ENCODE data around the gene PPP1R14C. TPM values are rescaled to one million over a fixed set of nuclear protein-coding genes. Genes with fewer than 3 reads are reported as not detected.

The PPP1R14C gene
- total RNA-seq, 2 donors from 2014 or later: 0.26 to 0.33 TPM

DNA sequence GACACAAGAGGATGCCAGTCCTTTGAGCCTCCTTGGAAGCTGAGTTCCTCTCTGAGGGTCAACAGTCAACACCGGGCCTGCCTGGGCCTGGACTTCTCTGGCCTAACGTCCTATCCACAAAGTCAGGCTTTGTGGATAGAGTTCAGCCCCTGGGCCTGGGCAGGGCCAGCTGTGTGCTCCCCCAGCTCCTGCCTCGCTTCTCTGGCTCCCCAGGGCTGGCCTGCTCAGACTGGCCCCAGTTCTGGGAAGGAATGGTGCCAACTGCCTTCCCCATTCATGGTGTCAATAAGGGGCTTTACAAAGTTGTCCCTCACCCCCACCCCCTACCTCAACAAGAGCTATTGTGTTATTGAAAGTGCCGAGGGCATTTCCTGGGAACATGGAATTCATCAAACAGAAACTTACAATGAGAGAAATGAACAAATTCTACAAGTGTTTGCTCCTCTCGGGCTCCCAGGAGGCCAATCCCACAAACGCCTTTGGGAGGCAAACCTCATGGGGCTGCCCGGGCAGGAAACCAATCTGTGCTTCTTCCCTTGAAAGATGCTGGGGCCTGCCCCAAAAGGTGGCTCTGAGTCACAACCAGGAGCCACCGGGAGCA is 26.5 kb upstream of the PPP1R14C start:
- no peak for ATAC-seq
- Histone ChIP-seq H3K36me3 (replicated peaks in 1 of 2; ENCODE audit: insufficient read depth in 1 of 2, low read depth in 2 of 2) (no peaks in the 10 kb centered on the region), H3K27ac (no peak overlapping the region), H3K27me3 (no peaks in the 10 kb centered on the region), H3K4me3 (no peak overlapping the region), H3K9me3 (no peaks in the 10 kb centered on the region), H3K4me1 (no peaks in the 10 kb centered on the region)
- WGBS, 2 donors: 79 to 85% methylated on average over 8 of the region's 8 CpGs
- intact Hi-C loops (cut with DNase I): no loop called here
- DNase-seq: no peak
- TF ChIP-seq, protein P1, sequence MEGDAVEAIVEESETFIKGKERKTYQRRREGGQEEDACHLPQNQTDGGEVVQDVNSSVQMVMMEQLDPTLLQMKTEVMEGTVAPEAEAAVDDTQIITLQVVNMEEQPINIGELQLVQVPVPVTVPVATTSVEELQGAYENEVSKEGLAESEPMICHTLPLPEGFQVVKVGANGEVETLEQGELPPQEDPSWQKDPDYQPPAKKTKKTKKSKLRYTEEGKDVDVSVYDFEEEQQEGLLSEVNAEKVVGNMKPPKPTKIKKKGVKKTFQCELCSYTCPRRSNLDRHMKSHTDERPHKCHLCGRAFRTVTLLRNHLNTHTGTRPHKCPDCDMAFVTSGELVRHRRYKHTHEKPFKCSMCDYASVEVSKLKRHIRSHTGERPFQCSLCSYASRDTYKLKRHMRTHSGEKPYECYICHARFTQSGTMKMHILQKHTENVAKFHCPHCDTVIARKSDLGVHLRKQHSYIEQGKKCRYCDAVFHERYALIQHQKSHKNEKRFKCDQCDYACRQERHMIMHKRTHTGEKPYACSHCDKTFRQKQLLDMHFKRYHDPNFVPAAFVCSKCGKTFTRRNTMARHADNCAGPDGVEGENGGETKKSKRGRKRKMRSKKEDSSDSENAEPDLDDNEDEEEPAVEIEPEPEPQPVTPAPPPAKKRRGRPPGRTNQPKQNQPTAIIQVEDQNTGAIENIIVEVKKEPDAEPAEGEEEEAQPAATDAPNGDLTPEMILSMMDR (IDR thresholded peaks at IDR 0.05): no peak
- no peak for TF ChIP-seq POLR2A (IDR thresholded peaks at IDR 0.05)

DNA sequence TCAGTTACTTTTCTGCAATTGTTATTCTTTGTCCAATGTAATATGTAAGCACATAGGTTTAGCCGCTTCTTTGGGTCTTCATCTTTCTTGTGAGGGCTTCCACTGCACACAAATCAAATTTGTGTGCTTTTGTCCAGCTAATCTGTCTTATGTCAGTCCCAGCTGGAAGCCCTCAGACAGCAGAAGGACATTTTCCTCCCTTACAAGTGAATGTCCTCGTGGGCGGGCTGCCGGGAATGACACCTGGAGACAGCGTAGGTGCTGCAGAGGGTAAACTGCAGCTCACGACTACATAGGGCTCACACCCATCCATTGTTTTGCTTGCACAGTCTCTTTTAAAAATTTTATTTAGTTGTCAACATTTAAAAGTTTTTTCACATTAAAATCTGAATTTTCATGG is 24.6 kb upstream of the PPP1R14C start:
- H3K4me1 ChIP-seq: no peaks in the 10 kb centered on the region
- no peaks in the 10 kb centered on the region for H3K9me3 ChIP-seq
- no peaks in the 10 kb centered on the region for H3K36me3 ChIP-seq (replicated peaks in 1 of 2; ENCODE audit: insufficient read depth in 1 of 2, low read depth in 2 of 2)
- intact Hi-C loops (cut with DNase I): no loop called here
- TF ChIP-seq, protein P1 (IDR thresholded peaks at IDR 0.05): no peak
- TF ChIP-seq POLR2A (IDR thresholded peaks at IDR 0.05): no peak
- H3K27me3 ChIP-seq: no peaks in the 10 kb centered on the region
- 63 to 86% methylated on average over 6 of the region's 6 CpGs for WGBS, 2 donors
- ATAC-seq (no peak), DNase-seq (no peak)
- no peak overlapping the region for H3K4me3 ChIP-seq
- no peak overlapping the region for H3K27ac ChIP-seq

DNA sequence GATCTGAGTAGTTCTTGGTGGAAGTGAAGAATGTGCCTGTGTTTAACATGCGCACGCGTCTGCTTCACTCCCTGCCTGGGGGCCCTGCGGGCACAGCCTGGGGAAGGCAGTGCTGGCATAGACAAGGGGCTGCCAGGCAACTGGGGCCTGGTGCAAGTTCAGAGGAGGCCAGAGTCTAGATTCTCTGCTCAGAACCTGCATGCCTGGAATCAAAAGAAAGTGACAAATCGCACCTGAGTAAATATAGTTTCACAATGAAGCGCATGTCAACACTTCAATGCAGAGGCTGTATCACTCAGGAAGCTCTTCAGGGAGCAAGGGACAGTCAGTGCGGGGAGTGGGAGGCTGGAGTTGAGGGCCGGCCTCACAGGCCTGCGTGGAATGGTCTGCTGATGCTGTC is 24.2 kb upstream of the PPP1R14C start:
- H3K27me3 ChIP-seq: no peaks in the 10 kb centered on the region
- ATAC-seq (no peak), DNase-seq (no peak)
- TF ChIP-seq, protein P1 (IDR thresholded peaks at IDR 0.05): no peak
- no peak for TF ChIP-seq POLR2A (IDR thresholded peaks at IDR 0.05)
- intact Hi-C loops (cut with DNase I): no loop called here
- no peaks in the 10 kb centered on the region for H3K36me3 ChIP-seq (replicated peaks in 1 of 2; ENCODE audit: insufficient read depth in 1 of 2, low read depth in 2 of 2)
- no peak overlapping the region for H3K27ac ChIP-seq
- no peaks in the 10 kb centered on the region for H3K9me3 ChIP-seq
- no peaks in the 10 kb centered on the region for H3K4me1 ChIP-seq
- H3K4me3 ChIP-seq: no peak overlapping the region
- WGBS, 2 donors: 54 to 55% methylated on average over 8 to 9 of the region's 9 CpGs

DNA sequence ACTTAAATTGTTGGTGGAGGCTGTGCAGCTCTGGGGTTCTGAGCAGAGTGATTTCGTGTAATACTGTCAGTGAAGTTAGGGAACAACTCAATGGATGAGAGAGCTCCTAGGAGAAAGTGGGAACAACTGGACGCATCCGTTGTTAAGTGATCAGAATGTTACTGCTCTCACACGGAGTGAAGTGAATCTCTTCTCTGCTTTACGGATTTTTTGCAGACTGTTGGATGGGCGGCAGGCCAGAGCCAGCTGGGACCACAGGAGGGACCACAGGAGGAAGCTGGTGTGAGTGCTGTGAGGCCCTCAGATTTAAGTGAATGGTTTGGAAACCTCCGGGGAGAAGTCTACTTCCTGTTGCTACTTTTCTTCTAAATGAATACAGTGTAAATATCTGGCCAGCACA is 23.7 kb upstream of the PPP1R14C start:
- 42 to 55% methylated on average over 7 of the region's 7 CpGs for WGBS, 2 donors
- no peak for DNase-seq
- Histone ChIP-seq H3K27ac (no peak overlapping the region), H3K36me3 (replicated peaks in 1 of 2; ENCODE audit: insufficient read depth in 1 of 2, low read depth in 2 of 2) (no peaks in the 10 kb centered on the region), H3K4me1 (no peaks in the 10 kb centered on the region), H3K4me3 (no peak overlapping the region), H3K27me3 (no peaks in the 10 kb centered on the region), H3K9me3 (no peaks in the 10 kb centered on the region)
- intact Hi-C loops (cut with DNase I): no loop called here
- no peak for ATAC-seq
- no peak for TF ChIP-seq POLR2A (IDR thresholded peaks at IDR 0.05)
- TF ChIP-seq, protein P1 (IDR thresholded peaks at IDR 0.05): no peak

DNA sequence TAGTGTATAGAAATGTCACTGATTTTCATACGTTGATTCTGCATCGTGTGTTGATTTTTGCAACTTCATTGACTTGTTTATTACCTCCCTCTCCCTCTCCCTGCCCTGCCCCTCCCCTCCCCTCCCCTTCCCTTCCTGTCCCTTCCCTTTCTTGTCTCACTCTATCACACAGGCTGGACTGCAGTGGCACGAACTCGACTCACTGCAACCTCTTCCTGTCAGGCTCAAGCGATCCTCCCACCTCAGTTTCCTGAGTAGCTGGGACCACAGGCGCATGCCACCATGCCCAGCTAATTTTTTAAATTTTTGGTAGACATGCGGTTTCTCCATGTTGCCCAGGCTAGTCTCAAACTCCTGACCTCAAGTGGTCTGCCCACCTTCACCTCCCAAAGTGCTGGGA is 19.2 kb upstream of the PPP1R14C start:
- no peak overlapping the region for H3K27ac ChIP-seq
- no peaks in the 10 kb centered on the region for H3K27me3 ChIP-seq
- no peaks in the 10 kb centered on the region for H3K4me1 ChIP-seq
- DNase-seq (no peak), ATAC-seq (no peak)
- H3K4me3 ChIP-seq: no peak overlapping the region
- WGBS, 2 donors: 46 to 79% methylated on average over 7 of the region's 7 CpGs
- H3K9me3 ChIP-seq: no peaks in the 10 kb centered on the region
- no peak for TF ChIP-seq POLR2A (IDR thresholded peaks at IDR 0.05)
- TF ChIP-seq, protein P1 (IDR thresholded peaks at IDR 0.05): no peak
- intact Hi-C loops (cut with DNase I): no loop called here
- H3K36me3 ChIP-seq (replicated peaks in 1 of 2; ENCODE audit: insufficient read depth in 1 of 2, low read depth in 2 of 2): no peaks in the 10 kb centered on the region

Measured in body of pancreas (tissue), 4 donors.